Skin epidermis (tissue), 12 donors: Measurements from ENCODE around the gene ANKRD36C.
"Not testable (repeated sequence)": the region's sequence is repeated elsewhere in the genome, so short reads cannot be mapped to it uniquely, and the experiment has no call there.

ENCODE experiments used
- H3K27ac ChIP-seq, 21 experiments: fragments of 200-600 bp; sonication (generic) in 11 of 21; one replicate each; pipeline ENCODE4 v1.5.0; 2020; ENCODE audit warnings: mild to moderate bottlenecking in 3 of 21, inconsistent platforms in 2 of 21, moderate library complexity in 2 of 21
- H3K4me3 ChIP-seq, 7 experiments: fragments of 200-600 bp; sonication (generic) in 2 of 7; one replicate each; pipeline ENCODE4 v1.5.0; 2020; ENCODE audit warnings: inconsistent platforms in 2 of 7, mild to moderate bottlenecking in 2 of 7, moderate library complexity in 1 of 7

The ANKRD36C gene

DNA sequence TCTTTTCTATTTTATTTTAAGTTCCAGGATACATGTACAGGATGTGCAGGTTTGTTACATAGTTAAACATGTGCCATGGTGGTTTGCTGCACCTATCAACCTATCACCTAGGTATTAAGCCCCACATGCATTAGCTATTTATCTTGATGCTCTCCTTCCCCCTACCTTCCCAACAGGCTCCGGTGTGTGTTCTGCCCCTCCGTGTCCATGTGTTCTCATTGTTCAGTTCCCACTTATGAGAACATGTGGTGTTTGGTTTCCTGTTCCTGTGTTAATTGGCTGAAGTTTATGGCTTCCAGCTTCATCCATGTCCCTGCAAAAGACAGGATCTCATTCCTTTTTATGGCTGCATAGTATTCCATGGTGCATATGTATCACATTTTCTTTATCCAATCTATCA is 174.1 kb downstream of the ANKRD36C start:
- H3K4me3 ChIP-seq = not testable (repeated sequence)

DNA sequence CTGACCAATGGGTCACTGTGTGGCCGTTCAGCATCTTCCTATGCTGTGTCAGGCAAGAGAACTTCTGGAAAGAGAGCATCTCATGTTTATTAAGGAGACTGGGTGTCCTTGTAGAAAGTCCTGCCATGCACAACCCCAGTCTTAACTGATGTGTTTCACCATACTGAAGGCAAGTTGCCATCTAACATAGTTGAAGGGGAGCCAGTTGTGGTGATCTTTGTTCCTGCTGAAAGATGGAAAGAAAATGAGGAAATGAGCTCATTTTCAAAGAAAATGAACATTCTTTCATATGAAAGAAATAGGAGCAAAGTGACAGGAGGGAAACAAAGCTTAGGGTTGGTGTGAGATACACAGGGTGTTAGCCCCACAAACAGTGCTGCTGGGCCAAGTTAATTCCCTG is 178.3 kb downstream of the ANKRD36C start:
- not testable (repeated sequence) for H3K27ac ChIP-seq

More for the DNA sequence above, 174.1 kb downstream of the ANKRD36C start:
- H3K27ac ChIP-seq = not testable (repeated sequence)

DNA sequence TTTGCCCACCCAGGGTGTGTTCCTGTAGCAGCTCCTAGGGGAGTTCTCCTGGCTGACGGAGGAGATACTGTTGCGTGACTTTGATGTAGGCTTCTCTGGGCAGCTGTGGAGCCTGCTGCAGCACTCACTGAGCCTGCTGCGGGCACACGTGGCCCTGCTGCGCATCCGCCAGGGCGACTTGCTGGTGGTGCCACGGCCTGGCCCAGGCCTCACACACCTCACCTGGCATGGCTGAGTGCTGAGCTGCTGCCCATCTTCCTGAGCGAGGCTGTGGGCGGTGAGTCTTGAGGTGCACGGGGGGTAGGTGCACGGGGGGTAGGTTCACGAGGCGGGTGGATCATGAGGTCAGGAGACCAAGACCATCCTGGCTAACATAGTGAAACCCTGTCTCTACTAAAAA is 191.7 kb downstream of the ANKRD36C start:
- Histone ChIP-seq H3K27ac (no peak overlapping the region), H3K4me3 (no peak overlapping the region)

More for the DNA sequence above, 178.3 kb downstream of the ANKRD36C start:
- not testable (repeated sequence) for H3K4me3 ChIP-seq

DNA sequence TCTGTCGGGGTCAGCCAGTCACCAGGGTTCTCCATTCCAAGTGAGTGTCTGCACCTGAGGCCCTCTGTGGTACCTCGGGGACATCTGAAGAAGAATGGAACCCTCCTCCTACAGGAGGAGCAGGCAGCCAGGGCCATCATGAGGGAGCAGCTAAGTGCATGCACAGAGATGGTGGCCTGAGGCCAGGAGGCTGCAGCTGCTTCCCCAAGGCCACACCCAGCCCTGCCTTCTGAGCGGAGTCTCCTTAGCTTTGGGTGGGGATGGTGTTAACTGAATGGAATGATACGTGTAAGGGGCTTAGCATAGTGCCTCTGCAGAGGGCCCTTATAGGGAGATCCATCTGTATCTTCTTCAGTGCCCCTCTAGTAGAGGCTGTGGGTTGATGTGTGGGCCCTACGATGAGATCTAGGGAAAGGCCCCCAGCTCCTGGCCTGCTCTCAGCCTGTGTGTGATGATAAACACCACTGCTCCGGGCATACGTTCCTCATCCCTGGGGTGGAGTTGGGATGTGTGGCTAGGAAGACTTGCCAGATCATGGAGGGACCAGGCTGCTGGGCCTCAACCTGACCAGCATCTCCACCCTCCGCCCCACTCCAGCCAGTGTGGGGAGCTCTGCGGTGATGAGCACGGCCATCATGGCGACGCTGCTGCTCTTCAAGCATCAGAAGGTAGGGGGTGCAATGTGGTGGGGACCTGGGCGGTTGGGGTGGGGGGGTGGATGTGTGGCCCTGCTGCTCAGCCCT is 192.3 kb downstream of the ANKRD36C start:
- not testable (repeated sequence) for H3K27ac ChIP-seq, H3K4me3 ChIP-seq

DNA sequence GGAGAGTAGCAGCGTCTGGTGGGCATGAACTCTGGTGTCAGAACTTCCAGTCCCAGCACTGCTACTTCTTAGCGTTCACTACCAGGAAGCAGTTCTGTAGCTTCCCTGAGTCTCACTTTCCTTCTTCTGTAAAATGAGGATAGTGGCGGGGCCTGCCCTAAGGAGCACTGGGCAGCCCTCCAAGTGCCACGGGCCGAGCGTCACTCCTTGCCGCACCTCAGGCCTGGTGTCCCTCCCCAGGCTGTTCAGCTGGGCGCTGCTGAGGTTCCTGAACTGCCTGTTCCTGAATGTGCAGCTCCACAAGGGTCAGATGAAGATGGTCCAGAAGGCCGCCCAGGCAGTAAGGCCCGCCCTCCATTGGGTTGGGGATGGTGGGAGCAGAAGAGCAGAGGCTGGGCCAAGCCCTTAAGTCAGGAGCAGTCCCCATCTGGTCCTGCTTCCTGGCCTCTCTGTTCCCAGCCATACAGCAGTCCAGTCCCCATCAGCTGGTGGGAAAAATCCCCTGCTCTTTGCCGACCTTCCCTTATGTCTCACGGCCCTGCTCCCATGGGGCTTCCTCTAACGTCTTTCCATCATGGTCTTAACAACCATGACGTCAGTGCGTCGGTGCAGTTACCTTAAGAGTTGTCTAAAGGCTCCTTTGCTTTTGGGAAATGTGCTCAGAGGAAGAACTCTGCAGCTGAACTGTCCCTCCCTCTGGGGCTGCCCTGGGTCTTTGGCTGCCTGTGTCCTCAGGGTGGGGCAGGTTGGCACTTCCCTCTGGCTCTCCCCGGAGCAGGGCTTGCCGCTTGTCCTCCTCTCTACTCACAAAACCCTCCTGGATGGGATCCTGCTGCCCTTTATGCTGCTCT is 195.2 kb downstream of the ANKRD36C start:
- H3K27ac ChIP-seq = not testable (repeated sequence)

DNA sequence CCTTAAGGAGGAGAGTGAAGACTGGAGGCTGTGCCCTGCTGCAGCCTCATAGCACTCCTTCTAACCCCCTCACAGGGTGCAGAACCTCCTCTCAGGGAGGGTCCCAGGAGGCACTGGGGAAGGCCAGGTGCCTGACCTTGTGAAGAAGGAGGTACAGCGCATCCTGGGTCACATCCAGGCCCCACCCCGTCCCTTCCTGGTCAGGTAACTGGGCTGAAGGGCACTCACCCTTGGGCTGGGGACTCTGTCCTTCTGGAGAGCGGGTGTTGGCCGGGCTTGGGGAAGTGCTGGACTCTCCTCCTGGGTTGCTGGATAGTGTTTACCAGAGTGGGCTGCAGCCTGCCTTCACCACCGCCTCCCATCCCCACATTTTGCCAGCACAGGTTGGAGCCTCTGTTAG is 197.7 kb downstream of the ANKRD36C start:
- H3K27ac ChIP-seq, H3K4me3 ChIP-seq: not testable (repeated sequence)

More for the DNA sequence above, 195.2 kb downstream of the ANKRD36C start:
- H3K4me3 ChIP-seq = not testable (repeated sequence)

DNA sequence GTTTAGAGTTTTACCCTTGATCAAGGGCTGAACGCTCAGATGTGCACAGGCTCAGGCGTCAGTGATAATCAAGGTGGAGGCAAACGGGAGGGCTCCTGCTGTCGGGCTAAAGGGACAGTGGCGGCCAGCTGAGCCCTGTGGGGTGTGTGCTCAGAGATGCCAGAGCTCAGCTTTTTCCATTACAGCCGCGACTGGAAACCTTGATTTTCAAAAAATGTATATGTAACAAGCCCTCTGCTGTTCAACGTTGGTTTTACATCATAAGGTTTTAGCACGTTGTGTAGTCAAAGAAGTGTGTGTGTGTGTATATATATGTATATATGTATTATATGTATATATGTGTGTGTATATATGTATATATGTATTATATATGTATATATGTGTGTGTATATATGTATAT is 201.4 kb downstream of the ANKRD36C start:
- H3K27ac ChIP-seq, H3K4me3 ChIP-seq: not testable (repeated sequence)

DNA sequence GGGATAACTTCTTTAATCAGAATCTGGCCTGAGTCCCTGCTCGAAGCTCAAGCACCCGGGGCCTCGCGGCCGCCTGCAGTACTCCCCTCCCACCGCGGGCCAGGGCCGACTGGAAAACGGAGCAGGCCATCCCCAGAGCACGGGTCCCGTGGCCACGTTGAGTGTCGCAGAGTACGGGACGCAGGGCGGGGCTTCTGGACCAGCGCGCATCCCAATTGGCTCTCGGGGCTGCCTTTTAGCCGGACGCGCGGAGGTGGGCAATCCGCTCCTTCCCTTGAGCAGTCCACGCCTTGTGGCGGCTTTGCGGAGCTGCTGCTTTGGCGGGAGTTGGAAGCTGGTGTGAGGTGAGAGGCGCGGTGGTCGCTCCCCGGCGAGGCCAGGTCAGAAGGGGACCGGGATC is 202.2 kb downstream of the ANKRD36C start:
- H3K27ac ChIP-seq, H3K4me3 ChIP-seq: not testable (repeated sequence)

DNA sequence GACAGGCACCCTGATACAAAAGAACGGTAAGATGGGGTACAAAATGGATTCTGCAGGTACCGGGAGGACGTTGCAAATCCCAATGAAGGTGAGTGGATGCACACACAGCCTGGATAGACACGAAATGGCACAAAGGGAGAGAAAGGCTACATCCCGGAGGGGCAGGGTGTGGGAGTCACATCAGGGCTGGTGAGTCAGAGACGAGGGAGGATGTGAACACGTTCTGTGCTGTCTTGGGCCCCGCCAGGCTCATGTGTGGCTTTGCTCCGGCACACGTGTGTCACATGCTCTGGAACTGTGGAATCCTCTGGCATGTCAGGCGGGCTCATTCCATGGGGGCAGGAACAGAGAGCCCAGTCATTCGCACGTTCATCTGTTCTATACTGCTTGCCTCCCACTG is 203.0 kb downstream of the ANKRD36C start:
- not testable (repeated sequence) for H3K4me3 ChIP-seq

More for the DNA sequence above, 203.0 kb downstream of the ANKRD36C start:
- not testable (repeated sequence) for H3K27ac ChIP-seq
